ENCODE measurements around the gene LRRC71.

- no peak for TF ChIP-seq EZH2 (IDR thresholded peaks at IDR 0.05; ENCODE audit: insufficient read depth, poor library complexity, severe bottlenecking)
- no peak for TF ChIP-seq EZH2phosphoT487 (IDR thresholded peaks at IDR 0.05; ENCODE audit: insufficient read depth, low read depth)
These were observed 23.8 kb downstream of the LRRC71 start for GRCh38 chr1:156944268-156944667.
